ENCODE results near the gene PTCSC3. TPM values are rescaled to one million over a fixed set of nuclear protein-coding genes. Genes with fewer than 3 reads are reported as not detected.

Gene PTCSC3
- total RNA-seq, 4 donors from 2014 or later: not detected

DNA sequence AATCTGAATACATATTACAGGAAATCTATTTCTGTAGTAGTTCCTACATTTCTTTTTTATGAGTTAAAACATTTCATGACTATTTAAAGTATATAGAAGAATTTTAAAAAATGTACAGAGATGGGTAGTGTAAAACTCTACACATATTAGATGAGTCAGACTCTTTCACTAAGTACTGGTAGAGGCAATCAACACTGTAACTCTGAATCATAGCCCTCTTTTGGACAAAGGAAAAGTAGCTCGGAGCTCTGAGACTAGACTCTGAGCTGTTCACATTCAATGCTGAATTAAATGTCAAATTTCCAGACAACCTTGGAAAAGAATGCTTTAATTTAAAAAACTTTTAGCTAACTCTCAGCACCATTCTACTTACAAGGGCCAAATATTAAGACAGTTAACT, 3.4 kb downstream of the PTCSC3 start:
- no peak for DNase-seq
- H3K36me3 ChIP-seq: no peaks in the 10 kb centered on the region
- no peak overlapping the region for H3K4me3 ChIP-seq
- no peaks in the 10 kb centered on the region for H3K27me3 ChIP-seq
- H3K27ac ChIP-seq: no peak overlapping the region
- TF ChIP-seq POLR2A (IDR thresholded peaks at IDR 0.05) (no peak), CTCF (IDR thresholded peaks at IDR 0.05) (no peak)
- no peaks in the 10 kb centered on the region for H3K9me3 ChIP-seq
- no peaks in the 10 kb centered on the region for H3K4me1 ChIP-seq

DNA sequence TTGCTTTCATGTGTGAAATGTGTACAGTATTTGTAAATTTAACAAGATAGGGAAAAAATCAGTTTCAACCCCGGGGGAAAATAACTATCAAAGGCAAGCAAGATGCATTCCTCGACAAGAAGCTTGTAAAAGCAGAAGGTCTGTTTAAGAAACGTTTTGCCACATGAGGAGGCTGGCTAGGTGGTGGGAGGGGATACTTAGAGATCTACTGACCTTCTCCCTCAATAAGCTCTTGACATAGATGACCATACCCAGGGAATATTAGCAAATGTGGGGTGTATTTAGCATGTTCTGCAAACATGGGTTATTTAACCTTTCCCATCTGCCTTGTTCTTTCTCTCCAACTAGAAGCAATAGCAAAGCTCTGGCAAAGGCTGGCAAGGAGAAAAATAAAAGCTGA, 4.9 kb downstream of the PTCSC3 start:
- Histone ChIP-seq H3K4me3 (no peak overlapping the region), H3K36me3 (no peaks in the 10 kb centered on the region), H3K9me3 (no peaks in the 10 kb centered on the region), H3K27me3 (no peaks in the 10 kb centered on the region), H3K27ac (no peak overlapping the region), H3K4me1 (no peaks in the 10 kb centered on the region)
- TF ChIP-seq POLR2A (IDR thresholded peaks at IDR 0.05): no peak
- TF ChIP-seq CTCF (IDR thresholded peaks at IDR 0.05): no peak
- DNase-seq: no peak

- Histone ChIP-seq H3K36me3 (no peaks in the 10 kb centered on the region), H3K4me1 (no peaks in the 10 kb centered on the region), H3K4me3 (no peak overlapping the region), H3K9me3 (no peaks in the 10 kb centered on the region), H3K27me3 (no peaks in the 10 kb centered on the region), H3K27ac (no peak overlapping the region)
- DNase-seq: no peak
- TF ChIP-seq POLR2A (IDR thresholded peaks at IDR 0.05) (no peak), CTCF (IDR thresholded peaks at IDR 0.05) (no peak)
Observed at GRCh38 chr14:36167431-36167830, 9.1 kb downstream of the PTCSC3 start.

GRCh38 chr14:36163451-36163850, 13.1 kb downstream of the PTCSC3 start:
- no peaks in the 10 kb centered on the region for H3K9me3 ChIP-seq
- TF ChIP-seq CTCF (IDR thresholded peaks at IDR 0.05): no peak
- no peak for TF ChIP-seq POLR2A (IDR thresholded peaks at IDR 0.05)

DNA sequence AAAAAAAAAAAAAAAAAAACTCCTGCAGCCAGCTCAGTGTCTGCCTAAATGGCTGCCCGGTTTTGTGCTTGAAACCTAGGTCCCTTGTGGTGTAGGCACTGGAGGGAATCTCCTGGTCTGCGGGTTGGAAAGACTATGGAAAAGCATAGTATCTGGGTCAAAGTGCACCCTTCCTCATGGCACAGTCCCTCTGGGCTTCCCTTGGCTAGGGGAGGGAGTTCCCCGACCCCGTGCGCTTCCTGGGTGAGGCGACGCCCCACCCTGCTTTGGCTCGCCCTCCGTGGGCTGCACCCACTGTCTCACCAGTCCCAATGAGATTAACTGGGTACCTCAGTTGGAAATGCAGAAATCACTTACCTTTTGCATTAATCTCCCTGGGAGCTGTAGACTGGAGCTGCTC, 14.3 kb downstream of the PTCSC3 start:
- no peak overlapping the region for H3K27ac ChIP-seq

More at GRCh38 chr14:36163451-36163850, 13.1 kb downstream of the PTCSC3 start:
- Histone ChIP-seq H3K4me1 (no peaks in the 10 kb centered on the region), H3K27ac (no peak overlapping the region), H3K27me3 (no peaks in the 10 kb centered on the region), H3K36me3 (no peaks in the 10 kb centered on the region), H3K4me3 (no peak overlapping the region)
- no peak for DNase-seq

More for the DNA sequence above, 14.3 kb downstream of the PTCSC3 start:
- no peak for TF ChIP-seq POLR2A (IDR thresholded peaks at IDR 0.05)
- TF ChIP-seq CTCF (IDR thresholded peaks at IDR 0.05): no peak
- no peaks in the 10 kb centered on the region for H3K27me3 ChIP-seq
- no peaks in the 10 kb centered on the region for H3K9me3 ChIP-seq
- H3K4me3 ChIP-seq: no peak overlapping the region
- H3K4me1 ChIP-seq: no peaks in the 10 kb centered on the region
- H3K36me3 ChIP-seq: no peaks in the 10 kb centered on the region
- no peak for DNase-seq

Measured in Peyer's patch (tissue), 4 donors.